Pancreas (tissue), 10 donors: Measurements from ENCODE around the gene ZDHHC11. TPM values are rescaled to one million over a fixed set of nuclear protein-coding genes. Genes with fewer than 3 reads are reported as not detected.

ENCODE experiments used
- ATAC-seq, 4 donors: fragments of 200-7000 bp; cut with Tn5 transposase; one replicate each; pipeline versions ENCODE4 v1.8.0 to v1.9.1; 2020; ENCODE audit warnings: mild to moderate bottlenecking in 4 of 4, moderate library complexity in 4 of 4
- DNase-seq, 6 donors: peaks; one replicate each; pipeline ENCODE4 v3.0.0-alpha.2; 2020
- FAIRE-seq: peaks from 2 replicates; lab custom pipeline; 2012; peaks lifted over from hg19 to GRCh38; lab: Jason Lieb, UNC
- H3K27ac ChIP-seq, 4 donors: fragments of 200-600 bp; sonication (generic); 1 replicate in 3 of 4; 2 replicates in 1 of 4; pipeline versions ENCODE4 v1.5.0 to v1.8.0; 2020
- H3K27me3 ChIP-seq, 4 donors: fragments of 200-600 bp; one replicate each; pipeline ENCODE4 v1.8.0; 2021
- H3K36me3 ChIP-seq, 3 donors: fragments of 200-600 bp; sonication (generic) in 1 of 3; one replicate each; pipeline versions ENCODE4 v1.5.0 to v1.8.0; 2020 to 2021
- H3K4me1 ChIP-seq, 3 donors: fragments of 200-600 bp; one replicate each; pipeline ENCODE4 v1.8.0; 2021
- H3K4me3 ChIP-seq, 4 donors: fragments of 200-600 bp; sonication (generic) in 2 of 4; one replicate each; pipeline versions ENCODE4 v1.5.0 to v1.8.0; 2020 to 2021
- H3K9me3 ChIP-seq, 4 donors: fragments of 200-600 bp; one replicate each; pipeline ENCODE4 v1.8.0; 2021
- CTCF ChIP-seq, 4 donors: fragments of 200-600 bp; sonication (generic) in 3 of 4; IDR thresholded peaks; one replicate each; pipeline versions ENCODE4 v1.5.0 to v1.8.0; 2021; ENCODE audit warnings: antibody characterized with exemption in 4 of 4
- WGBS, 2 donors: extraction: QIAGEN DNeasy Blood & Tissue Kit; methylation state at CpG; one replicate each; pipeline ENCODE4 v1.1.7; 2013; 5-methylcytosine and 5-hydroxymethylcytosine counted together
- intact Hi-C, 3 donors: fragments of 100-400 bp; cut with DNase I; formaldehyde crosslinking; loops; one replicate each; pipeline versions ENCODE4 v1.11.1 to v1.14.2; 2022
- polyA plus RNA-seq, 2 donors: library from polyadenylated mRNA; stranded (reverse); fragments of 200-250 nt; gene quantifications; one replicate each; pipeline ENCODE4 v1.2.3, GENCODE V29; 2013
- total RNA-seq, 6 donors: library from RNA; stranded (reverse); fragmentation: NEBNext Ultra II Directional in 4 of 6; extraction: Animal tissue kit (Norgen Biotek cat#: 25700) in 4 of 6; gene quantifications; one replicate each; pipeline versions ENCODE4 v1.2.1 to v1.2.4, GENCODE V29; 2021 to 2023
- donor health status: healthy with polysubstance abuse.
- donor health status: DM: no; HTN: no; CAD: no; lungs with moderate emphysema.
- donor health status: DM: no; HTN: no; CAD: no.
- donor health status: control.
- donor health status: control.
- donor health status: Bipolar disorder and iron deficiency.
- donor health status: DM: yes; HTN: yes; CAD: no.
- donor health status: DM: no; HTN: no; CAD: no.
- donor health status: DM: no; HTN: no; CAD: no.
- donor health status: DM: yes; HTN: yes; CAD: no.

The ZDHHC11 gene
- total and polyA plus RNA-seq, 8 donors = 3.6 to 18.1 (median 7.8) TPM

GRCh38 chr5:891837-892393, 41.1 kb upstream of the ZDHHC11 start:
- Histone ChIP-seq H3K27me3 (no peaks in the 10 kb centered on the region), H3K9me3 (no peaks in the 10 kb centered on the region), H3K4me3 (peak overlapping the region; percentile 52 to 84 (median 67)), H3K27ac (peak overlapping the region in 3 of 4 donors; percentile 40 to 71 (median 57)), H3K4me1 (peaks cover 0 to 10% (median 5%) of the 10 kb centered on the region in 3 donors), H3K36me3 (peaks cover 0 to 21% (median 0%) of the 10 kb centered on the region in 3 donors)
- peak; percentile 39 to 64 (median 59) for ATAC-seq
- intact Hi-C loops = no loop called here
- peak in 1 of 6 donors; percentile 36 for DNase-seq
- no peak for TF ChIP-seq CTCF (IDR thresholded peaks at IDR 0.05)
- FAIRE-seq = no peak
- WGBS, 2 donors = 8% methylated on average over 23 to 25 of the region's 25 CpGs

GRCh38 chr5:891117-891836, 40.5 kb upstream of the ZDHHC11 start:
- no peak for TF ChIP-seq CTCF (IDR thresholded peaks at IDR 0.05)
- Histone ChIP-seq H3K27ac (no peak overlapping the region), H3K4me1 (peaks cover 0 to 10% (median 5%) of the 10 kb centered on the region in 3 donors), H3K4me3 (peak overlapping the region; percentile 52 to 84 (median 67)), H3K27me3 (no peaks in the 10 kb centered on the region), H3K36me3 (peaks cover 0 to 27% (median 0%) of the 10 kb centered on the region in 3 donors), H3K9me3 (no peaks in the 10 kb centered on the region)
- intact Hi-C loops = no loop called here
- no peak for FAIRE-seq
- WGBS, 2 donors = 79 to 85% methylated on average over 34 of the region's 34 CpGs
- peak in 1 of 6 donors; percentile 26 for DNase-seq
- ATAC-seq = no peak

GRCh38 chr5:889075-889710, 38.4 kb upstream of the ZDHHC11 start:
- H3K9me3 ChIP-seq = no peaks in the 10 kb centered on the region
- DNase-seq (no peak), ATAC-seq (no peak), FAIRE-seq (no peak)
- intact Hi-C loops = no loop called here
- 89 to 95% methylated on average over 15 of the region's 15 CpGs for WGBS, 2 donors
- H3K27ac ChIP-seq = no peak overlapping the region
- peaks cover 0 to 10% (median 5%) of the 10 kb centered on the region in 3 donors for H3K4me1 ChIP-seq
- H3K36me3 ChIP-seq = peaks cover 2 to 46% (median 4%) of the 10 kb centered on the region in 3 donors
- TF ChIP-seq CTCF (IDR thresholded peaks at IDR 0.05) = no peak
- no peaks in the 10 kb centered on the region for H3K27me3 ChIP-seq
- H3K4me3 ChIP-seq = no peak overlapping the region

- FAIRE-seq = no peak
- H3K27me3 ChIP-seq = no peaks in the 10 kb centered on the region
- no peak for DNase-seq
- H3K9me3 ChIP-seq = no peaks in the 10 kb centered on the region
- H3K27ac ChIP-seq = no peak overlapping the region
- peaks cover 0 to 10% (median 5%) of the 10 kb centered on the region in 3 donors for H3K4me1 ChIP-seq
- intact Hi-C loops = no loop called here
- H3K36me3 ChIP-seq = peaks cover 4 to 52% (median 7%) of the 10 kb centered on the region in 3 donors
- H3K4me3 ChIP-seq = no peak overlapping the region
- no peak for ATAC-seq
- TF ChIP-seq CTCF (IDR thresholded peaks at IDR 0.05) = no peak
- WGBS, 2 donors = 91 to 94% methylated on average over 11 of the region's 11 CpGs
Measured at GRCh38 chr5:888638-889035, 37.9 kb upstream of the ZDHHC11 start.
